ENCODE results near the gene THAP8. TPM values are rescaled to one million over a fixed set of nuclear protein-coding genes. Genes with fewer than 3 reads are reported as not detected.
"Not testable (repeated sequence)": the region's sequence is repeated elsewhere in the genome, so short reads cannot be mapped to it uniquely, and the experiment has no call there.

The THAP8 gene
- polyA plus RNA-seq, 3 donors = 2.4 to 6.0 (median 3.1) TPM

GRCh38 chr19:36043952-36044351 lies 10.1 kb downstream of the THAP8 start:
- Mint-ChIP-seq H3K9me3 (no peaks in the 10 kb centered on the region), H3K4me3 (no peak overlapping the region), H3K27ac (no peak overlapping the region), H3K4me1 (peaks cover 8% of the 10 kb centered on the region), H3K36me3 (peaks cover 3 to 4% of the 10 kb centered on the region in 2 donors), H3K27me3 (ENCODE audit: low read depth in 3 of 3) (no peaks in the 10 kb centered on the region)
- 100% methylated on average over 1 of the region's 2 CpGs for WGBS (ENCODE audit: insufficient coverage)
- no peak overlapping the region for H2AFZ ChIP-seq (ENCODE audit: insufficient read depth, low read depth, low read length, poor library complexity, severe bottlenecking)
- no peak overlapping the region for H3K4me3 ChIP-seq (replicated peaks in 1 of 3; ENCODE audit: low read depth in 2 of 3, low read length in 3 of 3)
- H3K27me3 ChIP-seq (ENCODE audit: control insufficient read depth in 2 of 2, insufficient read depth in 2 of 2, low read length in 2 of 2) = no peaks in the 10 kb centered on the region
- no peaks in the 10 kb centered on the region for H3K9me3 ChIP-seq (replicated peaks in 1 of 2; ENCODE audit: control insufficient read depth in 1 of 2, insufficient read depth in 1 of 2, low read length in 2 of 2)
- TF ChIP-seq CTCF (IDR thresholded peaks at IDR 0.05) = no peak
- no peaks in the 10 kb centered on the region for H4K20me1 ChIP-seq (ENCODE audit: insufficient read depth, low read length)
- no peak for DNase-seq
- H3K27ac ChIP-seq (ENCODE audit: low read depth in 1 of 2, low read length in 2 of 2) = no peak overlapping the region
- intact Hi-C loops (cut with micrococcal nuclease) = no loop called here
- no peaks in the 10 kb centered on the region for H3K4me1 ChIP-seq (ENCODE audit: control insufficient read depth in 1 of 2, insufficient read depth in 2 of 2, low read length in 2 of 2)
- no peak overlapping the region for H3K9ac ChIP-seq (ENCODE audit: insufficient read depth, low read length, poor library complexity, severe bottlenecking)
- no peaks in the 10 kb centered on the region for H3K36me3 ChIP-seq (replicated peaks in 1 of 2; ENCODE audit: control insufficient read depth in 1 of 2, insufficient read depth in 2 of 2, low read length in 2 of 2)
- H3K4me2 ChIP-seq (replicated peaks; ENCODE audit: extremely low read depth, low read length, poor library complexity, severe bottlenecking) = no peak overlapping the region
- H3K79me2 ChIP-seq (ENCODE audit: insufficient read depth, low read length) = no peaks in the 10 kb centered on the region

- Mint-ChIP-seq H3K36me3 (peaks cover 3 to 8% of the 10 kb centered on the region in 2 donors), H3K4me3 (no peak overlapping the region), H3K27me3 (ENCODE audit: low read depth in 3 of 3) (peaks cover 0 to 1% (median 0%) of the 10 kb centered on the region in 3 donors), H3K27ac (peak overlapping the region in 1 of 7 donors; percentile 8), H3K4me1 (peaks cover 14% of the 10 kb centered on the region), H3K9me3 (no peaks in the 10 kb centered on the region)
- no peak for TF ChIP-seq CTCF (IDR thresholded peaks at IDR 0.05)
- Histone ChIP-seq H3K27ac (ENCODE audit: low read depth in 1 of 2, low read length in 2 of 2) (no peak overlapping the region), H3K9ac (ENCODE audit: insufficient read depth, low read length, poor library complexity, severe bottlenecking) (no peak overlapping the region), H4K20me1 (ENCODE audit: insufficient read depth, low read length) (no peaks in the 10 kb centered on the region), H3K79me2 (ENCODE audit: insufficient read depth, low read length) (no peaks in the 10 kb centered on the region), H3K4me3 (replicated peaks in 1 of 3; ENCODE audit: low read depth in 2 of 3, low read length in 3 of 3) (no peak overlapping the region), H3K9me3 (replicated peaks in 1 of 2; ENCODE audit: control insufficient read depth in 1 of 2, insufficient read depth in 1 of 2, low read length in 2 of 2) (no peaks in the 10 kb centered on the region), H3K36me3 (replicated peaks in 1 of 2; ENCODE audit: control insufficient read depth in 1 of 2, insufficient read depth in 2 of 2, low read length in 2 of 2) (no peaks in the 10 kb centered on the region), H3K27me3 (ENCODE audit: control insufficient read depth in 2 of 2, insufficient read depth in 2 of 2, low read length in 2 of 2) (no peaks in the 10 kb centered on the region), H3K4me1 (ENCODE audit: control insufficient read depth in 1 of 2, insufficient read depth in 2 of 2, low read length in 2 of 2) (no peaks in the 10 kb centered on the region), H3K4me2 (replicated peaks; ENCODE audit: extremely low read depth, low read length, poor library complexity, severe bottlenecking) (no peak overlapping the region), H2AFZ (ENCODE audit: insufficient read depth, low read depth, low read length, poor library complexity, severe bottlenecking) (no peak overlapping the region)
- intact Hi-C loops (cut with micrococcal nuclease) = no loop called here
- DNase-seq = no peak
- WGBS (ENCODE audit: insufficient coverage) = 27% methylated on average over 1 of the region's 3 CpGs
These were observed 12.3 kb downstream of the THAP8 start for GRCh38 chr19:36041831-36042230.

- H3K4me1 ChIP-seq (ENCODE audit: control insufficient read depth in 1 of 2, insufficient read depth in 2 of 2, low read length in 2 of 2); intact Hi-C loops (cut with micrococcal nuclease); H3K27ac Mint-ChIP-seq; H3K4me3 Mint-ChIP-seq; H4K20me1 ChIP-seq (ENCODE audit: insufficient read depth, low read length); H3K36me3 ChIP-seq (replicated peaks in 1 of 2; ENCODE audit: control insufficient read depth in 1 of 2, insufficient read depth in 2 of 2, low read length in 2 of 2); H3K4me2 ChIP-seq (replicated peaks; ENCODE audit: extremely low read depth, low read length, poor library complexity, severe bottlenecking); H3K9me3 ChIP-seq (replicated peaks in 1 of 2; ENCODE audit: control insufficient read depth in 1 of 2, insufficient read depth in 1 of 2, low read length in 2 of 2); H2AFZ ChIP-seq (ENCODE audit: insufficient read depth, low read depth, low read length, poor library complexity, severe bottlenecking); H3K27me3 Mint-ChIP-seq (ENCODE audit: low read depth in 3 of 3); H3K27me3 ChIP-seq (ENCODE audit: control insufficient read depth in 2 of 2, insufficient read depth in 2 of 2, low read length in 2 of 2); H3K36me3 Mint-ChIP-seq; H3K79me2 ChIP-seq (ENCODE audit: insufficient read depth, low read length); H3K9me3 Mint-ChIP-seq; DNase-seq; H3K9ac ChIP-seq (ENCODE audit: insufficient read depth, low read length, poor library complexity, severe bottlenecking); H3K27ac ChIP-seq (ENCODE audit: low read depth in 1 of 2, low read length in 2 of 2); H3K4me3 ChIP-seq (replicated peaks in 1 of 3; ENCODE audit: low read depth in 2 of 3, low read length in 3 of 3): not testable (repeated sequence)
- 94% methylated on average over 5 of the region's 6 CpGs for WGBS (ENCODE audit: insufficient coverage)
- H3K4me1 Mint-ChIP-seq = peaks cover 14% of the 10 kb centered on the region
These were observed 13.0 kb downstream of the THAP8 start for GRCh38 chr19:36041092-36041491.

Measured in CD14-positive monocyte (primary cell).